Endothelial cell of umbilical vein (primary cell): ENCODE results near the gene ATP8B3. TPM values are rescaled to one million over a fixed set of nuclear protein-coding genes. Genes with fewer than 3 reads are reported as not detected.

Experiments
- BruUV-seq: library from RNA; stranded (reverse); fragments of 400-500 nt; replicated peaks from 2 replicates; lab custom pipeline; 2021; lab: Mats Ljungman, UMichigan
- CTCF ChIA-PET: fragments of 300-600, 350-600 bp; sonication (Branson Sonifier 250); formaldehyde crosslinking; loops from one replicate; lab custom pipeline; 2021; ENCODE audit warnings: antibody characterized with exemption, inconsistent platforms; lab: Charles Lee
- POLR2A ChIA-PET: fragments of 300-600, 350-600 bp; sonication (Branson Sonifier 250); formaldehyde crosslinking; loops from one replicate; lab custom pipeline; 2021; ENCODE audit warnings: antibody characterized with exemption, inconsistent platforms; lab: Charles Lee
- DNase-seq: peaks from one replicate; pipeline ENCODE4 v3.0.0-alpha.2; 2011; ENCODE audit warnings: low read depth, low spot score
- FAIRE-seq: peaks from 2 replicates; lab custom pipeline; 2011; peaks lifted over from hg19 to GRCh38; lab: Jason Lieb, UNC
- H2AFZ ChIP-seq: 2 replicates; pipeline ENCODE4 v1.6.0; 2012; ENCODE audit warnings: low read depth, low read length, control low read depth, inconsistent platforms
- H3K27ac ChIP-seq: 2 replicates; pipeline ENCODE4 v1.5.1; 2011; ENCODE audit warnings: low read depth, mild to moderate bottlenecking, control low read depth, low read length, moderate library complexity; ENCODE audit not compliant: insufficient read depth
- H3K27me3 ChIP-seq, 2 experiments: 2 replicates each; pipeline versions ENCODE4 v1.6.0 to v1.6.1; 2011; ENCODE audit warnings: low read length in 2 of 2, mixed read lengths in 1 of 2; ENCODE audit not compliant: control insufficient read depth in 2 of 2, insufficient read depth in 2 of 2
- H3K36me3 ChIP-seq, 2 experiments: 2 replicates in 1 of 2; 3 replicates in 1 of 2; pipeline ENCODE4 v1.5.1; 2011; ENCODE audit warnings: low read length in 2 of 2, mild to moderate bottlenecking in 1 of 2, moderate library complexity in 1 of 2; ENCODE audit not compliant: control insufficient read depth in 2 of 2, insufficient read depth in 2 of 2; ENCODE audit errors: extremely low read depth in 1 of 2
- H3K4me1 ChIP-seq: 3 replicates; pipeline ENCODE4 v1.5.1; 2011; ENCODE audit warnings: mild to moderate bottlenecking, low read length; ENCODE audit not compliant: control insufficient read depth, insufficient read depth; ENCODE audit errors: extremely low read depth
- H3K4me2 ChIP-seq: 2 replicates; pipeline ENCODE4 v1.6.1; 2011; ENCODE audit warnings: low read length, control low read depth, mixed read lengths; ENCODE audit not compliant: insufficient read depth
- H3K4me3 ChIP-seq, 3 experiments: fragments of 200-600 bp in 1 of 3; sonication (generic), shearing (Covaris generic) in 1 of 3; replicated peaks in 1 of 3; 2 replicates each; pipeline ENCODE4 v1.5.1; 2011 to 2016; ENCODE audit warnings: control low read depth in 3 of 3, low read length in 3 of 3, mild to moderate bottlenecking in 2 of 3, inconsistent platforms in 1 of 3, low read depth in 1 of 3, moderate library complexity in 1 of 3; ENCODE audit not compliant: insufficient read depth in 1 of 3
- H3K79me2 ChIP-seq: 2 replicates; pipeline ENCODE4 v1.6.0; 2012; ENCODE audit warnings: low read length, inconsistent platforms; ENCODE audit not compliant: control insufficient read depth, insufficient read depth
- H3K9ac ChIP-seq: replicated peaks from 2 replicates; pipeline ENCODE3; 2011; ENCODE audit warnings: low read length, control low read depth; ENCODE audit not compliant: insufficient read depth; ENCODE audit errors: extremely low read depth
- H3K9me1 ChIP-seq: replicated peaks from 3 replicates; pipeline ENCODE4 v1.6.0; 2011; ENCODE audit warnings: mild to moderate bottlenecking, low read length; ENCODE audit not compliant: control insufficient read depth, insufficient read depth; ENCODE audit errors: extremely low read depth
- H3K9me3 ChIP-seq: replicated peaks from 2 replicates; pipeline ENCODE4 v1.5.1; 2012; ENCODE audit warnings: low read length, inconsistent platforms; ENCODE audit not compliant: control insufficient read depth, insufficient read depth
- H4K20me1 ChIP-seq: replicated peaks from 2 replicates; pipeline ENCODE3; 2011; ENCODE audit warnings: mild to moderate bottlenecking, low read length; ENCODE audit not compliant: control insufficient read depth, insufficient read depth; ENCODE audit errors: extremely low read depth
- EZH2 ChIP-seq: IDR thresholded peaks from 2 replicates; pipeline ENCODE4 v1.6.1; 2012; ENCODE audit warnings: borderline replicate concordance, low read depth, mild to moderate bottlenecking, moderate library complexity, low read length, inconsistent platforms; ENCODE audit not compliant: severe bottlenecking
- FOS ChIP-seq: IDR thresholded peaks from 2 replicates; pipeline ENCODE4 v1.6.1; 2011; ENCODE audit warnings: mild to moderate bottlenecking, low read length, moderate library complexity, borderline replicate concordance; ENCODE audit not compliant: insufficient read depth
- GATA2 ChIP-seq: IDR thresholded peaks from 2 replicates; pipeline ENCODE4 v1.7.0; 2011; ENCODE audit warnings: low read depth, mild to moderate bottlenecking, moderate library complexity, mixed read lengths, low read length; ENCODE audit not compliant: insufficient read length, insufficient read depth
- JUN ChIP-seq: IDR thresholded peaks from 2 replicates; pipeline ENCODE4 v1.6.1; 2011; ENCODE audit warnings: borderline replicate concordance, low read depth; ENCODE audit not compliant: insufficient read length, insufficient read depth
- MYC ChIP-seq: IDR thresholded peaks from one replicate; pipeline ENCODE4 v1.6.1; 2011; ENCODE audit warnings: mild to moderate bottlenecking, low read depth, low read length
- POLR2A ChIP-seq: IDR thresholded peaks from 2 replicates; pipeline ENCODE4 v1.6.1; 2012; ENCODE audit warnings: low read depth, mild to moderate bottlenecking, control low read depth, low read length
- POLR2AphosphoS5 ChIP-seq: IDR thresholded peaks from 2 replicates; pipeline ENCODE4 v1.6.1; 2012; ENCODE audit warnings: low read depth, mild to moderate bottlenecking, control low read depth, low read length, moderate library complexity; ENCODE audit not compliant: insufficient read depth
- dilution Hi-C: fragments of 300-500 bp; cut with MboI; formaldehyde crosslinking; loops from one replicate; pipeline ENCODE4 v1.15.0; 2019; ENCODE audit warnings: low sequenced_read_pairs; ENCODE audit not compliant: extremely low pct_ligation_motif_present
- intact Hi-C: fragments of 100-400 bp; cut with micrococcal nuclease; formaldehyde crosslinking; loops from one replicate; pipeline ENCODE4 v1.10.0; 2022
- polyA plus RNA-seq, 4 experiments: library from polyadenylated mRNA; depleted of rRNA in 3 of 4; stranded (reverse) in 3 of 4; unstranded in 1 of 4; fragments of >200 nt; gene quantifications; 2 replicates each; pipeline versions ENCODE4 v1.2.1 to v1.2.3, GENCODE V29; 2011 to 2012; ENCODE audit warnings: missing spikeins in 1 of 4
- total RNA-seq: library from RNA; stranded (reverse); gene quantifications from 2 replicates; pipeline ENCODE4 v1.2.3, GENCODE V29; 2021
- TF ChIP-seq, protein P1 (sequence below), 2 donors: IDR thresholded peaks; 1 replicate in 1 of 2; 2 replicates in 1 of 2; pipeline ENCODE4 v1.5.1; 2011; ENCODE audit warnings: low read length in 2 of 2, mild to moderate bottlenecking in 2 of 2, moderate library complexity in 2 of 2, control low read depth in 1 of 2, inconsistent platforms in 1 of 2, low read depth in 1 of 2; ENCODE audit not compliant: insufficient read depth in 1 of 2; ENCODE audit errors: extremely low read depth in 1 of 2
- TF ChIP-seq, protein P2 (sequence below): IDR thresholded peaks from 2 replicates; pipeline ENCODE4 v1.6.1; 2011; ENCODE audit not compliant: insufficient read depth, insufficient read length

Gene ATP8B3
- total and polyA plus RNA-seq, 2 donors (not counting 3 experiments of a cell fraction or from before 2014, with no cell fraction given), result 1.1 to 7.3 TPM

- Histone ChIP-seq H3K9ac (no peak overlapping the region), H3K4me2 (no peak overlapping the region), H3K79me2 (no peaks in the 10 kb centered on the region), H3K4me3 (no peak overlapping the region), H3K9me1 (no peaks in the 10 kb centered on the region), H3K27me3 (peaks cover 25% of the 10 kb centered on the region in 2 experiments), H4K20me1 (no peaks in the 10 kb centered on the region), H2AFZ (no peak overlapping the region), H3K27ac (no peak overlapping the region), H3K4me1 (no peaks in the 10 kb centered on the region), H3K36me3 (no peaks in the 10 kb centered on the region), H3K9me3 (no peaks in the 10 kb centered on the region)
- intact Hi-C loops (no loop called here), dilution Hi-C loops (no loop called here)
- TF ChIP-seq JUN (no peak), FOS (no peak), GATA2 (no peak), POLR2AphosphoS5 (no peak), POLR2A (no peak), EZH2 (no peak), MYC (no peak)
- TF ChIP-seq, protein P1, sequence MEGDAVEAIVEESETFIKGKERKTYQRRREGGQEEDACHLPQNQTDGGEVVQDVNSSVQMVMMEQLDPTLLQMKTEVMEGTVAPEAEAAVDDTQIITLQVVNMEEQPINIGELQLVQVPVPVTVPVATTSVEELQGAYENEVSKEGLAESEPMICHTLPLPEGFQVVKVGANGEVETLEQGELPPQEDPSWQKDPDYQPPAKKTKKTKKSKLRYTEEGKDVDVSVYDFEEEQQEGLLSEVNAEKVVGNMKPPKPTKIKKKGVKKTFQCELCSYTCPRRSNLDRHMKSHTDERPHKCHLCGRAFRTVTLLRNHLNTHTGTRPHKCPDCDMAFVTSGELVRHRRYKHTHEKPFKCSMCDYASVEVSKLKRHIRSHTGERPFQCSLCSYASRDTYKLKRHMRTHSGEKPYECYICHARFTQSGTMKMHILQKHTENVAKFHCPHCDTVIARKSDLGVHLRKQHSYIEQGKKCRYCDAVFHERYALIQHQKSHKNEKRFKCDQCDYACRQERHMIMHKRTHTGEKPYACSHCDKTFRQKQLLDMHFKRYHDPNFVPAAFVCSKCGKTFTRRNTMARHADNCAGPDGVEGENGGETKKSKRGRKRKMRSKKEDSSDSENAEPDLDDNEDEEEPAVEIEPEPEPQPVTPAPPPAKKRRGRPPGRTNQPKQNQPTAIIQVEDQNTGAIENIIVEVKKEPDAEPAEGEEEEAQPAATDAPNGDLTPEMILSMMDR (IDR thresholded peaks at IDR 0.05; ENCODE audit: extremely low read depth in 1 of 2, insufficient read depth in 1 of 2, low read depth in 1 of 2, low read length in 2 of 2), result no peak
- TF ChIP-seq, protein P2, sequence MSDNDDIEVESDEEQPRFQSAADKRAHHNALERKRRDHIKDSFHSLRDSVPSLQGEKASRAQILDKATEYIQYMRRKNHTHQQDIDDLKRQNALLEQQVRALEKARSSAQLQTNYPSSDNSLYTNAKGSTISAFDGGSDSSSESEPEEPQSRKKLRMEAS, result no peak
- no peak for DNase-seq
- no peak for FAIRE-seq
- POLR2A ChIA-PET, result no interaction called here
- no TSS peak for BruUV-seq
- CTCF ChIA-PET, result interaction anchor here (1.1 to 4.6 kb wide), 4 partner anchors 9 to 101 kb away, joined by 4 to 29 read pairs (median 16); no protein-coding TSS in a partner anchor
Observed at GRCh38 chr19:1773184-1773583, 38.9 kb downstream of the ATP8B3 start.
